HEK293T (cell line): ENCODE measurements around the gene PDLIM1.

Source experiments
- BHLHE40 ChIP-seq: fragments of 450-650 bp; IDR thresholded peaks from 2 replicates; pipeline ENCODE4 v1.6.1; 2016; ENCODE audit warnings: mild to moderate bottlenecking, moderate library complexity, borderline replicate concordance
- CTBP1 ChIP-seq: fragments of 450-650 bp; IDR thresholded peaks from 2 replicates; pipeline ENCODE4 v1.6.1; 2016; ENCODE audit warnings: borderline replicate concordance
- ELF4 ChIP-seq: fragments of 450-650 bp; IDR thresholded peaks from 2 replicates; pipeline ENCODE4 v1.6.1; 2017; ENCODE audit warnings: antibody characterized with exemption
- FOXK2 ChIP-seq: fragments of 450-650 bp; IDR thresholded peaks from 2 replicates; pipeline ENCODE4 v1.6.1; 2016; ENCODE audit warnings: mild to moderate bottlenecking
- FOXM1 ChIP-seq: fragments of 450-650 bp; IDR thresholded peaks from 2 replicates; pipeline ENCODE4 v1.6.1; 2017; ENCODE audit warnings: mild to moderate bottlenecking, borderline replicate concordance
- HDGF ChIP-seq: fragments of 450-650 bp; IDR thresholded peaks from 2 replicates; pipeline ENCODE4 v1.6.1; 2017; ENCODE audit warnings: antibody characterized with exemption, borderline replicate concordance
- L3MBTL2 ChIP-seq: fragments of 450-650 bp; conservative IDR thresholded peaks from 2 replicates; pipeline ENCODE4 v1.6.1; 2016; ENCODE audit warnings: mild to moderate bottlenecking
- LEF1 ChIP-seq: fragments of 450-650 bp; IDR thresholded peaks from 2 replicates; pipeline ENCODE4 v1.6.1; 2017; ENCODE audit warnings: mild to moderate bottlenecking, borderline replicate concordance
- NFRKB ChIP-seq: fragments of 450-650 bp; IDR thresholded peaks from 2 replicates; pipeline ENCODE4 v1.6.1; 2016; ENCODE audit warnings: mild to moderate bottlenecking, moderate library complexity
- PKNOX1 ChIP-seq: fragments of 450-650 bp; IDR thresholded peaks from 2 replicates; pipeline ENCODE4 v1.6.1; 2016
- SP1 ChIP-seq: fragments of 450-650 bp; IDR thresholded peaks from 2 replicates; pipeline ENCODE4 v1.6.1; 2017
- SUZ12 ChIP-seq: fragments of 450-650 bp; IDR thresholded peaks from 2 replicates; pipeline ENCODE4 v1.6.1; 2016; ENCODE audit warnings: mild to moderate bottlenecking
- TARDBP ChIP-seq: fragments of 450-650 bp; IDR thresholded peaks from 2 replicates; pipeline ENCODE4 v1.6.1; 2016
- ZNF384 ChIP-seq: fragments of 450-650 bp; IDR thresholded peaks from 2 replicates; pipeline ENCODE4 v1.6.1; 2016

DNA sequence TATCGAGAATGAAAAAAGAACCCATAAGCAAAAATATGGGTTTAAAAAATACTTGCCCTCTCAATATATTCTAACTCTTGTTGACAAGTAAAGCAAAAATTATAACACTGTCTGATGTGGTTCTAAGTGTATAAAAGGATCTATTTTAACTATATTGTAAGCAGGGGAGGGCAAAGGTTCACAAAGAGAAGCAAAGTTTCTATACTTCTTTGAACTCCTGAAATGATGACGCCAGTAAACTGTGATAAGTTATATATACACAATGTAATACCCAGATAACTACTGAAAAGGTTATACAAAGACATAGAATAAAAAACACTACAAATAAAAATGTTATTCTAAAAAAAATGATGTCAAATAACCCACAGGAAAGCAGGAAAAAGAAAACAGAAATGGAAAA is 37.1 kb downstream of the PDLIM1 start:
- TF ChIP-seq LEF1 (no peak), ELF4 (no peak), BHLHE40 (no peak), L3MBTL2 (no peak), FOXM1 (no peak), SP1 (no peak), SUZ12 (no peak), NFRKB (no peak), TARDBP (no peak), PKNOX1 (no peak), HDGF (no peak), ZNF384 (no peak), CTBP1 (no peak), FOXK2 (no peak)
